HG02870 (cell line): ENCODE measurements around the gene NEDD8.

Experiments used
- ATAC-seq: cut with Tn5 transposase; IDR thresholded peaks from one replicate; pipeline ENCODE4 v1.9.1; 2021; ENCODE audit warnings: mild to moderate bottlenecking, moderate library complexity; ENCODE audit not compliant: unreplicated experiment

Gene NEDD8

GRCh38 chr14:24198814-24199524, 33.2 kb downstream of the NEDD8 start:
- ATAC-seq = no peak

GRCh38 chr14:24197056-24197450, 35.1 kb downstream of the NEDD8 start:
- ATAC-seq = no peak

DNA sequence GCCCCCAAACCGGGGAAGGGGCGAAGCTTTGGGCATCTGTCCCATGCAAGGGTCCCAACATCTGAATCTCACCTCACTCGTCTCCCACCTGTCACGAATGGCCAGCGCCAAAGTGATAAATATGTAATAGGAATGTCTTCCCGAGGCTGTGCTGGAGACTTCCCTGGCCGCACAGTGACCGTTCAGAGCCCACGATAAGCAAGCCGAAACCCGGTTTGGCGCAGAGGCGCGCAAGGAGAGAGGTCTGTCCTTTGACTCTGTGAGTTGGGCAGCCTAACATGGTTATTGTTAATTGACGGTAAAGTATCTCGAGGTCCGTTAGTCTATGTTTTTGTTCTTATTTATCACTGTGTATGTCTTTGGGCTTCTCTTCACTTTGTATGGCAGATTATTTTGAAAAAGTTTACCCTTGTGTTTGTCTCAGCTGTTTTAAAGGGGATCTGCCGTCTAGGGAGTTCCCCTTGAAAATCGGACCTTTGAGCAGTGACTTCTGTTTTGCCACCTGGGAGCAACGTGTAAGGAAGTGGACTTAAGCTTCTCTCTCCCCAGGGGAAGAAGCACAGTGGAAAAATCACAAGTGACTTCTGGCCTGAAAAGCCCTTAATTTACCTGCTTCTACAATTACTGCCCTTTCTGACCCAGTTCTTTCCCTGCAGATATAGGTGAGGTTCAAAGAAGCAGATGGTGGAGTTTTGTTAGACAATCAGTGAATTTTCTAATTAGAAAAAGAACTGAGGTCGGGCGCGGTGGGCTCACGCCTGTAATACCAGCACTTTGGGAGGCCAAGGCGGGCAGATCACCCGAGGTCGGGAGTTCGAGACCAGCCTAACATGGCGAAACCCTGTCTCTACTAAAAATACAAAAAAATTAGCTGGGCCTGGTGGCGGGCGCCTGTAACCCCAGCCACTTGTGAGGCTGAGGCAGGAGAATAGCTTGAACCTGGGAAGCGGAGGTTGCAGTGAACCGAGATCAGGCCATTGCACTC, 35.8 kb downstream of the NEDD8 start:
- peak; percentile 30 for ATAC-seq

- peak; percentile 79 for ATAC-seq
Measured at GRCh38 chr14:24195186-24196070, 36.7 kb downstream of the NEDD8 start, which contains the start of gene TM9SF1. Gene TM9SF1 (minus strand): TSS chr14:24195441. CDS start chr14:24195019, 422 bp downstream.

GRCh38 chr14:24194873-24195185, 37.3 kb downstream of the NEDD8 start:
- ATAC-seq = no peak

DNA sequence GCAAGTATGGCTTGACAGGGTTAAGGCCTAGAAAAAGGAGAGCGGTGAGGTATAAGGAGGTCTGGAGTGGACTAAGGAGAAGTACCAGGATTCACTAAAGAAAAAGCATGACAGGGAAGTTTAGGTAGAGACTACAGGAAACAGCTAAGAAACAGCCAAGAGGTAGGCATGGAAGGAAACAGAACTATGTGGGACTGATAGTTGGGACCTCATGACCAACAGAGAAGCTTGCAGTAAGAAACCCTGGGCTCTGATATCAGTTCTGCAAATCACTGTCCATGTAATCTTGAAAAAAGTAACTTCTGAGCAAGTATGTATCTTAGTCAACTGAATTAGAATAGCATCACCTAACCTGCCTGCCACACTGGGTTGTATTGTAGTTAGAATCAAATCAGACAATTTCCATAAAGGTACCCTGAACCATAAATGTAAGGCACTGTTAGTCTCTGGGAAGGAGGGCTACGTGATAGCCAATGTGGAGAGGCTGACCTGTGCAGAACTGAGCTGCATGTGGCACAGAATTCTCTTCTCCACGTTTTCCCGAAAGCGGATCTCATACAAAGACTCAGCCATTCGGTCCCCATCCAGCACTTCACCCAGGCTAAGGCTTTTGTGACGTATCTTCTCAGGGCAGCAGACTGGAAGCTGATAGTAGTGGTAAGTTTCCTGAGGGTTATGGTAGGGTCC, 37.8 kb downstream of the NEDD8 start:
- no peak for ATAC-seq

DNA sequence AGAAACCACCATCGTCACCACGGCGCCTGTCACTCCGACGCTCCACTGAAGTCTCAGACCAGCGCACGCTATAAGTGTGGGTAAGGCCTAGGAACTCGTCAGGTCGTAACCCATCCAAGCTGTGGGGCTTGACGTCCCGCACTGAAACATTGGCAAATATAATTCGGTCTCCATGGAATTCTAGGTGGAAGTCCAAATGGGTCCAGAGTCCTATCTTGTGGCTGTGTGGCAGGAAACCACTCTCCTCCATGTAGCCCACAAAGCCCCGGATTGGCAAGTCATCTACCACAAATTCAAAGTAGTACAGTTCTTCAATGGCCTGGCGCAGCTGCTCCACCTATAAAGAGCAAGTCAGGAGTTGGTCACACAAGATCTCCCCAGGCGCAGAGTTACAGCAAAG, 39.2 kb downstream of the NEDD8 start:
- ATAC-seq = no peak

- no peak for ATAC-seq
Measured at GRCh38 chr14:24190416-24190815, 41.8 kb downstream of the NEDD8 start.

DNA sequence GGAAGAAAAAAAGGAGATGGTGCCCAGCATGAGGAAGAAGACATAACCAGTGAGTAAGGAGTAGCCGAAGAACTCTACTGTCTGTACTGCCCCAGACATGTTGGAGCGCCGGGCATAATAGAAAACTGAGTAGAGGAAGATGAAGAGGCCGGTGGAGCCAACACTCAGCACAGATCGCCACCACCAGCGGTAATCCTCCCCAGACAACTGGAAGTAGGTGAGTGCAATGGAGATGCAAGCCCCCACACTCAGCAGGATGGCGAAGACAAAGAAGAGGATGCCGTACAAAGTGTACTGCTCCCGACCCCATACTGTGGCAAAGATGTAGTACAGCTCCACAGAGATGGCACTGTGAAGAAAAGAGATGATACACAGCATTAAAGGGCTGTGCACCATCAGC, 42.7 kb downstream of the NEDD8 start:
- no peak for ATAC-seq

GRCh38 chr14:24189059-24189375, 43.1 kb downstream of the NEDD8 start:
- no peak for ATAC-seq

- peak; percentile 93 for ATAC-seq
Measured at GRCh38 chr14:24188251-24189058, 43.7 kb downstream of the NEDD8 start, which contains the start of gene IPO4. Gene IPO4 (minus strand): TSS chr14:24188816. CDS start chr14:24188787, 29 bp downstream.

- no peak for ATAC-seq
Measured at GRCh38 chr14:24187539-24187915, 44.6 kb downstream of the NEDD8 start.

GRCh38 chr14:24186831-24187538, 45.2 kb downstream of the NEDD8 start:
- ATAC-seq = no peak

- no peak for ATAC-seq
Measured at GRCh38 chr14:24185741-24186140, 46.4 kb downstream of the NEDD8 start.

DNA sequence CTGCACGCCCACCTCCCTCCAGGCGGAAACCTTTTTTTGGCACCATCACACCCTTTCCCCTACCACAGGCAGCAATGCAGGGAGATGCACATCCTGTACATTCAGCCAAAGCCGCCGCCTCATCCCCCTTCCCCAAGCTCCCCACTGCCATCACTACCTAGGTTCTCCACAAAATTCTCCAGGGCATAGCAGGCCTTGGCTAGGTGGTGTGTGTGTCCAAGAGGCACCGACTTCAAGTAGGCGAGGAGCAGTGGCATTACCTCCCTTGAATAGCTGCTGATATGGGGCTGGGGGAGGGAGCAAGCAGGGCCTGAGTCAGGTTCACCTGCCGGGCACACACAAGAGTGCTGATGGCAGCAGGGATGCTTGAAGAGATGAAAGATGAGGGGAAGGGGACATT, 47.1 kb downstream of the NEDD8 start:
- ATAC-seq = no peak

- no peak for ATAC-seq
Measured at GRCh38 chr14:24184104-24184970, 47.8 kb downstream of the NEDD8 start.

DNA sequence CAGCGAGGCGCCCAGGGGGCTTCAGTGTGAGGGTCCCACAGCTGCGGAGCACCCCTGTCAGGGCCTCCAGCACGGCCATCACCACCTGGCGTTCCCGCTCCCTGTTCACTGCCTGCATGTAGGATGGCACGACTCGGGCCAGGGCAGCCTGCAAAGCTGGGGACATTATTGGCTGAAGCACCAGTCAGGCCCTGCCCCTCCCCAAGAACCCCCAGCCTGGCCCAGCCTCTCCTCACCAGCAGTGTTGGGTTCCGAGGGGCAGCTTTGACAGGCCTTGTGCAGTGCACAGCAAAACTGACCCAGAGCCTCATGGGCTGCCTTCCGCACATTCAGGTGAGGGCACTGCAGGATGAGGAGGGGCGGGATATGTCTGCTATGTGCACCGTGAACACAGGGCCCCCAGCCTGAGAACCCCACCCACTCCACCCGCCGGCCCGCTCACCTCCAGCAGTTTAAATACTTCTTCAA, 49.1 kb downstream of the NEDD8 start:
- no peak for ATAC-seq
